ENCODE measurements around the gene C16orf54.

C16orf54 gene

DNA sequence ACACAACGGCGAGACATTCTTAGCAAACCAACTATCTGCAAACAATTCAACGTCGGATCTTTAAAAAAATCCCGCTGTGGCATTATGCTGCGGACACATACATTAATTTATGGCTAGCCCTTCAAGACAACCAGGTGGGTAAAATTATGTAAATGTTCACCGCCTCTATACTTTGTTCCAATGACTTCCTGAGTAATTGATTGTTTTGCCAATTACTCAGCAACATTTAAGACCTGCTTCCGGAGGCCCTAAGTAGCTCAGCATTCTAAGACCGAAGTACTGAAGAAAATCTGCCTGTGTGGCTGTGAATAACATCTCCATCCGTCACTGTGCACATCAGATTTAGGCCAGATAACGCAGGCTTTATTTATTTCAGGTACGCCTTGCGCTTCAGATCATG is 43.5 kb downstream of the C16orf54 start:
- DNase-seq (ENCODE audit: extremely low read depth, low read depth) = no peak
- H3K4me3 ChIP-seq (replicated peaks; ENCODE audit: low read depth, low read length) = no peak overlapping the region
- TF ChIP-seq, protein P1, sequence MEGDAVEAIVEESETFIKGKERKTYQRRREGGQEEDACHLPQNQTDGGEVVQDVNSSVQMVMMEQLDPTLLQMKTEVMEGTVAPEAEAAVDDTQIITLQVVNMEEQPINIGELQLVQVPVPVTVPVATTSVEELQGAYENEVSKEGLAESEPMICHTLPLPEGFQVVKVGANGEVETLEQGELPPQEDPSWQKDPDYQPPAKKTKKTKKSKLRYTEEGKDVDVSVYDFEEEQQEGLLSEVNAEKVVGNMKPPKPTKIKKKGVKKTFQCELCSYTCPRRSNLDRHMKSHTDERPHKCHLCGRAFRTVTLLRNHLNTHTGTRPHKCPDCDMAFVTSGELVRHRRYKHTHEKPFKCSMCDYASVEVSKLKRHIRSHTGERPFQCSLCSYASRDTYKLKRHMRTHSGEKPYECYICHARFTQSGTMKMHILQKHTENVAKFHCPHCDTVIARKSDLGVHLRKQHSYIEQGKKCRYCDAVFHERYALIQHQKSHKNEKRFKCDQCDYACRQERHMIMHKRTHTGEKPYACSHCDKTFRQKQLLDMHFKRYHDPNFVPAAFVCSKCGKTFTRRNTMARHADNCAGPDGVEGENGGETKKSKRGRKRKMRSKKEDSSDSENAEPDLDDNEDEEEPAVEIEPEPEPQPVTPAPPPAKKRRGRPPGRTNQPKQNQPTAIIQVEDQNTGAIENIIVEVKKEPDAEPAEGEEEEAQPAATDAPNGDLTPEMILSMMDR (IDR thresholded peaks at IDR 0.05; ENCODE audit: low read depth, low read length, missing control alignments) = no peak

DNA sequence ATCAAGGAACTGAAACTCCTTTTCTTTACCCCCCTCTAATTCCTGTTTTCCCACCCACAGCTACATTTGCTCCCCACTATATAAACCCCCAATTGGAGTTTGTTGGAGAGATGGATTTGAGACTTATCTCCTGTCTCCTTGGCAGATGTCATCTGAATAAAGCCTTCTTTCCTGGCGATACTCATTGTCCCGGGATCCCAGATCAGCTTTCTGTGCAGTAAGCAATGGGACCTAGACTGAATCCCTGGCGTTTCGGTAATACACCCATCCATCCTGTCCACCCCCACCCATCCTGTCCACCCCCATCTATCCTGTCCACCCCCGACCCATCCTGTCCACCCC is 44.6 kb downstream of the C16orf54 start:
- TF ChIP-seq, protein P1 (IDR thresholded peaks at IDR 0.05; ENCODE audit: low read depth, low read length, missing control alignments) = no peak
- no peak overlapping the region for H3K4me3 ChIP-seq (replicated peaks; ENCODE audit: low read depth, low read length)
- no peak for DNase-seq (ENCODE audit: extremely low read depth, low read depth)

DNA sequence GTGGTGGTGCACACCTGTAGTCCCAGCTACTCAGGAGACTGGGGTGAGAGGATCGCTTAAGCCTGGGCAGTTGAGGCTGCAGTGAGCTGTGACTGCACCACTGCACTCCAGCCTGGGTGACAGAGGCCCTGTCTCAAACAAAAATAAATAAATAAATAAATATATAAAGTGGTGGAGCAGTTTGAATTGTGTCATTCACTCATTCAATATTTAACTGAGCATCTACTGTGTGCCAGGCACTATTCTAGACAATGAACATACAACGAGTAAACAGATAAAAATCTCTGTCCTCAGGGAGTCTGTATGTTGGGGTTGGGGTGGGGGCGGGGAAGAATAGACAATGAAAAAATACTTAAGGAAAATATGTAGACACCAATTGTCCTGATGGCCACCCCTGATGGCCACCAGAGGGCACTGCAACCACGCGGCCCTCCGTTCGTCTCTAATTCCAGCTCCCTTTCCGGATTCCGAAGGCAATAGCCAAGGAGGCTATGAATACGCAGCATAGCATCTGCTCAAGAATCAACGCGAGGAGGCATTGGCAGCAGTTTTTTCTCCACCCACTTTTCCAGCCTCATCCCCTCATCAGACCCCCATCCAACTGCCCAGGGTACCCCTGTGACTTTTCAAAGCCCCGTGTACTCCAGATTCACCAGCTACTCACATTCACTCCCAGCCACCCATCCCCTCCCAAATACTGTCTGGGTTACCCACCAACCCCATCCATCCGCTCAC is 45.4 kb downstream of the C16orf54 start:
- TF ChIP-seq, protein P1 (IDR thresholded peaks at IDR 0.05; ENCODE audit: low read depth, low read length, missing control alignments) = peak; percentile 89
- H3K4me3 ChIP-seq (replicated peaks; ENCODE audit: low read depth, low read length) = no peak overlapping the region
- peak; percentile 73 for DNase-seq (ENCODE audit: extremely low read depth, low read depth)

DNA sequence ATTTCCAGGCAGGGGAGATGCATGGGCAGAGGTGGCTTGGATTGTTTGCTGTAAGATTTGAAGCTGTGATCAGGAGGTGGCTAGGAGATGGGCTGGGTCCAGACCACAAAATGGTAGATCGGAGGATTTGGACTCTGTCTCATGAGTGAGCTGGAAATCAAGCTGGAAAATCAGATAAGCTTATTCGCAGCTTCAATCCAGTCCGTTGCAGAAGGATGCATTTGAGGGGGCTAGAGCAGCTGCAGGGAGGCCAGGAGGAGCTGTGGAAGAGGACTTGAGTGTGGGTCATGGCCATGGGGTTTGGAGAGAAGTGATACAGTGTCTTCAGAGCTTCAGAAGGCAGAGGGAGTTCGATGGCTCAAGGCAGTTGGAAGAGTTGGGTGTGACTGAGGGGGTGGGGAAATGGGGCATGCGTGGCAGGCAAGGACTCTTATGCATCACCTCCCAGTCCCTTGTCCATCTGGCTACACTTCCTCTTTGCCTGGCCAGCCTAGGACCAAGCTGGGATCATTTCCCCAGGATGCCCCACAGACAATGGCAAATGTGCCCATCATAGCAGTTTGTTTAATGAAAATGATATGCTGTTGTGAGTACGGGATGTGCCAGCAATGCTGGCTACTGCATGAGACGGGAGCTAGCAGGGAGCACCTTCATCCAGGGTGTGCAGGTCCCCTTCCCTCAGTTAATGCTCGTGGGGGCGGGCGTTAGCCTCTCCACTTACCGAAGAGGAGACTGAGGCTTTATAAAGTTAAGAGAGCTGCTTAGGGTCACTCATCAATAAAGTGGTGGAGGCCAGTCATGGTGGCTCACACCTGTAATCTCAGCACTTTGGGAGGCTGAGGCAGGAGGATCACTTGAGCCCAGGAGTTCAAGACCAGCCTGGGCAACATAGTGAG is 46.2 kb downstream of the C16orf54 start:
- DNase-seq (ENCODE audit: extremely low read depth, low read depth) = no peak
- no peak overlapping the region for H3K4me3 ChIP-seq (replicated peaks; ENCODE audit: low read depth, low read length)
- TF ChIP-seq, protein P1 (IDR thresholded peaks at IDR 0.05; ENCODE audit: low read depth, low read length, missing control alignments) = no peak

DNA sequence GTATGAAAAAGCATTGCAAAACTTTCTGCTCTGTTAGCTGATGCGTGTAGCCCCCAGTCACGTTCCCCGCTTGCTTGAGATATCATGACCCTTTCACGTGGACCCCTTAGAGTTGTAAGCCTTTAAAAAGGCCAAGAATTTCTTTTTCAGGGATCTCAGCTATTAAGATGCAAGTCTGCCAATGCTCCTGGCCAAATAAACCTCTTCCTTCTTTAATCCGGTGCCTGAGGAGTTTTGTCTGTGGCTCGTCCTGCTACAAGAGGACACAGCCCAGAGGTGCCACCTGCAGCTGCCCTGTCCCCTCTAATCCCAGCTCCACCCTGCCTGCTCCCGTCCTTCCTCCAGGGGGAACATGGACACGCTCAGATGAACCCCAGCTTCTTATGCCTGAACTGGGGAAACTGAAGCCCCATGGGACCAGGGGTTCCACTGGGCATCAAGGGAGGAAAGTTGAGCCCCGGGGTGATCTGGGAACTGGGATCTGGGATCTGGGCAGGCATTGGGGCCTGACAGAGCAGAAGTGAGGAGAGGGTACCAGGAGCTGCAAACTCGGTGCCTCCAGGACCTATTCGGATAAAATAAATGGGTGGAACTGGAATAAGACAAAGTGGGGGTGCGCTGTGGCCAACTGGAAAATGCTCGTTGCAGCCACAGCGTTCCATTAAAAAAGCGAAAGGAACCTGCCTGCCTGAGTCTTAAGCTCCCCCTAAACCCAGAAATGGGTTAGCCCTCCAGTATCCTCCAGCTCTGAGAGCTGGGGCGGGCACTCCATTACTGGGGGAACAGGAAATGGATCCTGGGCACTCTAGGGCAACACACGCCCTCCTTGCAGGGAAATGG is 47.1 kb downstream of the C16orf54 start:
- H3K4me3 ChIP-seq (replicated peaks; ENCODE audit: low read depth, low read length) = no peak overlapping the region
- no peak for DNase-seq (ENCODE audit: extremely low read depth, low read depth)
- TF ChIP-seq, protein P1 (IDR thresholded peaks at IDR 0.05; ENCODE audit: low read depth, low read length, missing control alignments) = no peak

DNA sequence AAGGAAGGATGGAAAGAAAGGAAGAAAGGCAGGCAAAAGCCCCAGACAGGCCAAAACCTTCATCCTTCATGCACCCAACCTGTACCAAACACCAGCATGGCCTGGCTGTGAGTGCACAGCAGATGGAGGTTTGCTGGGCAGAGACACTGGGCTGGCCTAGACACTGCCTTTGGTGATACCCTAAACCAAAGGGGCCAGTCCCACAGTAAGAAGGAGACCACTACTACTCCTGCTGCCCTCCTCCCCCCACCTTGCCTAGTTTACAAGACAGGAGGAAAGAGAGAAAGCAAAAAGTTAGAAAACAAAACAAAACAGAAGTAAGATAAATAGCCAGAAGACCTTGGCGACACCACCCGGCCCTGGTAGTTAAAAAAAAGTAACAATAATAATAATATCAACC is 47.7 kb downstream of the C16orf54 start:
- TF ChIP-seq, protein P1 (IDR thresholded peaks at IDR 0.05; ENCODE audit: low read depth, low read length, missing control alignments) = no peak
- DNase-seq (ENCODE audit: extremely low read depth, low read depth) = no peak

More for the DNA sequence above, 47.7 kb downstream of the C16orf54 start:
- H3K4me3 ChIP-seq (replicated peaks; ENCODE audit: low read depth, low read length) = no peak overlapping the region
